Measurements from ENCODE around the gene FBXO39. TPM values are rescaled to one million over a fixed set of nuclear protein-coding genes. Genes with fewer than 3 reads are reported as not detected.

Gene FBXO39
- total RNA-seq, 1 experiment from 2014 or later: not detected

- no peak overlapping the region for H3K4me3 ChIP-seq (ENCODE audit: low read depth in 2 of 2, low read length in 2 of 2)
- in situ Hi-C loops (cut with HindIII; ENCODE audit: low pct_unique_long_range_greater_than_20kb, low sequenced_read_pairs): no loop called here
- no peak for TF ChIP-seq POLR2AphosphoS5 (IDR thresholded peaks at IDR 0.05; ENCODE audit: low read depth, low read length)
- no peak for TF ChIP-seq CTCF (IDR thresholded peaks at IDR 0.05)
- no peak for TF ChIP-seq TCF7L2 (IDR thresholded peaks at IDR 0.05; ENCODE audit: low read depth, low read length)
- no peak for TF ChIP-seq SIN3A (IDR thresholded peaks at IDR 0.05; ENCODE audit: borderline replicate concordance, insufficient read depth, low read depth, low read length)
- TF ChIP-seq, protein P1, sequence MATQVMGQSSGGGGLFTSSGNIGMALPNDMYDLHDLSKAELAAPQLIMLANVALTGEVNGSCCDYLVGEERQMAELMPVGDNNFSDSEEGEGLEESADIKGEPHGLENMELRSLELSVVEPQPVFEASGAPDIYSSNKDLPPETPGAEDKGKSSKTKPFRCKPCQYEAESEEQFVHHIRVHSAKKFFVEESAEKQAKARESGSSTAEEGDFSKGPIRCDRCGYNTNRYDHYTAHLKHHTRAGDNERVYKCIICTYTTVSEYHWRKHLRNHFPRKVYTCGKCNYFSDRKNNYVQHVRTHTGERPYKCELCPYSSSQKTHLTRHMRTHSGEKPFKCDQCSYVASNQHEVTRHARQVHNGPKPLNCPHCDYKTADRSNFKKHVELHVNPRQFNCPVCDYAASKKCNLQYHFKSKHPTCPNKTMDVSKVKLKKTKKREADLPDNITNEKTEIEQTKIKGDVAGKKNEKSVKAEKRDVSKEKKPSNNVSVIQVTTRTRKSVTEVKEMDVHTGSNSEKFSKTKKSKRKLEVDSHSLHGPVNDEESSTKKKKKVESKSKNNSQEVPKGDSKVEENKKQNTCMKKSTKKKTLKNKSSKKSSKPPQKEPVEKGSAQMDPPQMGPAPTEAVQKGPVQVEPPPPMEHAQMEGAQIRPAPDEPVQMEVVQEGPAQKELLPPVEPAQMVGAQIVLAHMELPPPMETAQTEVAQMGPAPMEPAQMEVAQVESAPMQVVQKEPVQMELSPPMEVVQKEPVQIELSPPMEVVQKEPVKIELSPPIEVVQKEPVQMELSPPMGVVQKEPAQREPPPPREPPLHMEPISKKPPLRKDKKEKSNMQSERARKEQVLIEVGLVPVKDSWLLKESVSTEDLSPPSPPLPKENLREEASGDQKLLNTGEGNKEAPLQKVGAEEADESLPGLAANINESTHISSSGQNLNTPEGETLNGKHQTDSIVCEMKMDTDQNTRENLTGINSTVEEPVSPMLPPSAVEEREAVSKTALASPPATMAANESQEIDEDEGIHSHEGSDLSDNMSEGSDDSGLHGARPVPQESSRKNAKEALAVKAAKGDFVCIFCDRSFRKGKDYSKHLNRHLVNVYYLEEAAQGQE (IDR thresholded peaks at IDR 0.05; ENCODE audit: insufficient read depth in 1 of 2, low read depth in 2 of 2, low read length in 1 of 2): no peak
- DNase-seq (ENCODE audit: low read depth, low spot score): no peak
- intact Hi-C loops (cut with micrococcal nuclease; ENCODE audit: unreplicated experiment): no loop called here
- no peaks in the 10 kb centered on the region for H3K4me1 ChIP-seq (ENCODE audit: control insufficient read depth, insufficient read depth, low read length)
- no TSS peak for BruUV-seq (replicated peaks)
- H3K36me3 ChIP-seq (ENCODE audit: control insufficient read depth, insufficient read depth, low read length): no peaks in the 10 kb centered on the region
- no peak overlapping the region for H3K27ac ChIP-seq (ENCODE audit: low read length)
- ATAC-seq: no peak
- no peaks in the 10 kb centered on the region for H3K27me3 ChIP-seq (ENCODE audit: control insufficient read depth, insufficient read depth, low read length)
- POLR2A ChIA-PET: no interaction called here
- CTCF ChIA-PET: no interaction called here
- no peaks in the 10 kb centered on the region for H3K9me3 ChIP-seq (ENCODE audit: control insufficient read depth, insufficient read depth, low read depth, low read length)
These were observed 18.3 kb upstream of the FBXO39 start for GRCh38 chr17:6757747-6758146.

- DNase-seq (ENCODE audit: low read depth, low spot score): no peak
- in situ Hi-C loops (cut with HindIII; ENCODE audit: low pct_unique_long_range_greater_than_20kb, low sequenced_read_pairs): no loop called here
- no peak for ATAC-seq
- no peak overlapping the region for H3K4me3 ChIP-seq (ENCODE audit: low read depth in 2 of 2, low read length in 2 of 2)
- no TSS peak for BruUV-seq (replicated peaks)
- no peaks in the 10 kb centered on the region for H3K36me3 ChIP-seq (ENCODE audit: control insufficient read depth, insufficient read depth, low read length)
- H3K4me1 ChIP-seq (ENCODE audit: control insufficient read depth, insufficient read depth, low read length): no peaks in the 10 kb centered on the region
- no peaks in the 10 kb centered on the region for H3K27me3 ChIP-seq (ENCODE audit: control insufficient read depth, insufficient read depth, low read length)
- H3K9me3 ChIP-seq (ENCODE audit: control insufficient read depth, insufficient read depth, low read depth, low read length): no peaks in the 10 kb centered on the region
- POLR2A ChIA-PET: no interaction called here
- TF ChIP-seq TCF7L2 (IDR thresholded peaks at IDR 0.05; ENCODE audit: low read depth, low read length) (no peak), SIN3A (IDR thresholded peaks at IDR 0.05; ENCODE audit: borderline replicate concordance, insufficient read depth, low read depth, low read length) (no peak), POLR2AphosphoS5 (IDR thresholded peaks at IDR 0.05; ENCODE audit: low read depth, low read length) (no peak), CTCF (IDR thresholded peaks at IDR 0.05) (no peak)
- TF ChIP-seq, protein P1 (IDR thresholded peaks at IDR 0.05; ENCODE audit: insufficient read depth in 1 of 2, low read depth in 2 of 2, low read length in 1 of 2): no peak
- H3K27ac ChIP-seq (ENCODE audit: low read length): no peak overlapping the region
- intact Hi-C loops (cut with micrococcal nuclease; ENCODE audit: unreplicated experiment): no loop called here
- CTCF ChIA-PET: no interaction called here
These were observed 14.2 kb upstream of the FBXO39 start for GRCh38 chr17:6761779-6762178.
